DMS53 treated with DMSO at 0.1 percent for 48 hours (cell line): ENCODE data around the gene KCNA4.
A peak's percentile ranks its signal among the peaks of the same experiment; 100 is the strongest.
"Not testable (repeated sequence)": the region's sequence is repeated elsewhere in the genome, so short reads cannot be mapped to it uniquely, and the experiment has no call there.

Experiments
- DNase-seq: peaks from one replicate; lab custom pipeline; 2025; ENCODE audit not compliant: unreplicated experiment; lab: John Stamatoyannopoulos, UW

The KCNA4 gene

DNA sequence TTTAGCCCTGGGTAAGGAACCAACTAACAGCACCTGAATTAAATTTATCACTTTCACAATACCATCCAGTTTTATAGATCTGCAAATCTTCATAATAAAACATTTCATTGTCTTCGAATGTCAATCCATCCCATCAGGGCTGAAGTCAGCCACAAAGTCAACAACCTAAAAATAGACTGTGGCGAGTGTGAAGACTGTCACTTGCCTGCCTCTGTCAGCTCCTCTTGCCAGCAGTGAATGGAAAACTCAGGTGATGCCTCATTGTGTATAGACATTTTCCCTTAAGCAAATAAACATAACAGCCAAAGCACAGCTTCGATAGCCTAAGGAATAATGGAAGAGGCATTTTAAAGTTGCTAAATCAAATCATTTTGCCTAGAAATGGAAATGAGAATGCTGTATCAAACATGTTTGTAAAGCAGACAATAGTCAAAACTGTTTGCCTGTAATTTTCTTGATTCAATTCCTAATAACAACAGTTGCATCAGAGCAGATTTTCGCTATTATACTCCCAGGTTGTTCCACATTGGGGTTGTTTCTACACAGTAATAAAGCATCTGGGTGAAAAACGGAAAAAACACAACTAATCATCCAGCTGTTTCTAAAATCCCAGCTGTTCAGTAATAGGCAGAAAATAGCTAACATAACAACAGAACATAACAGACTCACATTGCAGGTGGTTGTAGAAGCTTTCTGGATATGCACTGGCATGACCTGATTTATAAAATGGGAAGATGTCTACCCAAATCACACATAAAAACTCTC lies 15.7 kb downstream of the KCNA4 start:
- peak; percentile 62 for DNase-seq

GRCh38 chr11:29996016-29996415 lies 20.8 kb downstream of the KCNA4 start:
- DNase-seq = no peak

GRCh38 chr11:29989174-29989970 lies 27.5 kb downstream of the KCNA4 start:
- DNase-seq = no peak

GRCh38 chr11:29985248-29985647 lies 31.6 kb downstream of the KCNA4 start:
- peak; percentile 80 for DNase-seq

DNA sequence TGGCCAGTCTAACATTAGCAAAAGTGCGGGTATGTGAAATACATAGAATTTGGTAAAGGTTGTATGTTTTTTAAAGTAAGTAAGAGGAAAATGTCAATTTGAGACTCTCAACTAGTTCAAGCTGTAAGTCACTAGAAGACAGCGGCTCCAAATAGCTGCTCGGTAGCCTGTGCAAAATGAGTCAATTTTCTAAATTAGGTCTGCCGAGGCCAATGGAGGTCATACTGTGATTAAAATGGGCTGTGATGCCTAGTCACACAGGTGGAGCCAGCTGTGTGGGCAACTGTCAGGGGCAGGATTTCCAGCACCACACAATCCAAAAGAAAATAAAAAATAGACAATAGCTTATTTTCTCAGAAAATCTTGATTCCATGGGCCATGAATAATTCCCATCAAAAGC lies 32.3 kb downstream of the KCNA4 start:
- DNase-seq = no peak

- no peak for DNase-seq
Observed at GRCh38 chr11:29978549-29978948, 38.3 kb downstream of the KCNA4 start.

- DNase-seq = not testable (repeated sequence)
Observed at GRCh38 chr11:29975580-29975979, 41.2 kb downstream of the KCNA4 start.

DNA sequence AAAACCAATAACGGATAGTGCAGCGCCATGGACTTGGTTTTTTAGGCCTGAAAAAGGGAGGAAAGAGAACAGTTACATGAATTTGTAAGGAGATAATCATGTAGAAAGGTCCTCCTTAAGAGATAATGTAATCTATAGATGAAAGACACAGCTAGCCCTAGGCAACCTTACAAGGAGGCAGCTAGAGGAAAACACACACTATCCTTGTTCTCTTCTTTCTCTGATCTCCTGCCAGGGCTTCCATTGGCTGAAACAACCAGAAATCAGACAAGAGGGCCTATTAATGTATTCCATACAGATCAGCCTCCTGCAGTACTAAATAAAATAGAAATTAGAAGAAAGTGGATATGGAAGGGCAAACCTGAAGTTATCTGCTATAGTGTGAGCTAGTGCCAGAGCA lies 53.0 kb downstream of the KCNA4 start:
- no peak for DNase-seq

DNA sequence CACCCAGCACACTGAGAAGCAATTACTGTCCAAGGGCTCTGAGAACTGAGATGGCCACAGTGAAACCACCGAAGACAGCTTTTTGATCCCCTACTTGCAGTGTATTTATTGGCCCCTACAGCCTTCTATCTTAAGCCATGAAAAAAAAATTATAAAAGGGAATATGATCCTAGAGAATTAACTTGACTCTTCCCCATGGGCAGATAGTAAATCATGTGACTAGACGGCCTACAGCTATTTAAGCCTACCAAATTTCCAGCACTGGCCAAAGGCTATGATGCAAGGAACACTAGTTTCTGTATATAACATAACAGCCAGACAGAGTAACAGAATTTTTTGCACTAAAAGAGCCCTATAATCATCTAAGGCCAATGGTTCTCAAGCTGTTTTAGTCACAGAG lies 53.8 kb downstream of the KCNA4 start:
- DNase-seq = no peak

DNA sequence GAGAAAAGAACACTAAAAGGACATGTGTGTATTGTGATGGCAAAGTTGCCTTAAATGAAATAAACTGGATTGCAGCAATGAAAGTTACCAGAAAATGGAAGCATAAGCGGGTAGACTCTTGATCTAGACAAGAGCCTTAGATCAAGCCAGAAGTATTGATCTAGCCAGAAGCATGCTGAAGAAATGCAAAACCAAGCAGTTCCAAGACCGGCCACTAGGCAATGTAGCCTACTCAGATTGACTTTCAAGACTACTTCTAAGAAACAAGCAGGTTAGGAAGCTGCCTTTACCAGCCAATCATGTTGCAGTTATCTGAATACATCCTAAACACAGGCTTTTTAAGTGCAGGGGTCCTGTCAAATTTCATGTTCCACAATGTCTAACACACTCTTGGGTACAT lies 54.6 kb downstream of the KCNA4 start:
- no peak for DNase-seq
